ENCODE data around the gene DGKI.

DGKI gene

GRCh38 chr7:137642472-137642871, 204.3 kb downstream of the DGKI start:
- no peak for DNase-seq

- DNase-seq: no peak
Observed at GRCh38 chr7:137642031-137642430, 204.7 kb downstream of the DGKI start.

- DNase-seq: no peak
Observed at GRCh38 chr7:137636376-137636775, 210.4 kb downstream of the DGKI start.

- no peak for DNase-seq
Observed at GRCh38 chr7:137635874-137636273, 210.9 kb downstream of the DGKI start.

- DNase-seq: no peak
Observed at GRCh38 chr7:137635132-137635531, 211.6 kb downstream of the DGKI start.

GRCh38 chr7:137634356-137634755, 212.4 kb downstream of the DGKI start:
- no peak for DNase-seq

- no peak for DNase-seq
Observed at GRCh38 chr7:137633133-137633532, 213.6 kb downstream of the DGKI start.

GRCh38 chr7:137628216-137628615, 218.6 kb downstream of the DGKI start:
- DNase-seq: no peak

GRCh38 chr7:137626469-137627067, 220.2 kb downstream of the DGKI start:
- DNase-seq: no peak

- peak; percentile 3 for DNase-seq
Observed at GRCh38 chr7:137625197-137625596, 221.6 kb downstream of the DGKI start.

- DNase-seq: no peak
Observed at GRCh38 chr7:137619181-137619580, 227.6 kb downstream of the DGKI start.

- no peak for DNase-seq
Observed at GRCh38 chr7:137618748-137619147, 228.0 kb downstream of the DGKI start.

- no peak for DNase-seq
Observed at GRCh38 chr7:137613006-137613525, 233.7 kb downstream of the DGKI start.

GRCh38 chr7:137611606-137612005, 235.2 kb downstream of the DGKI start:
- no peak for DNase-seq

GRCh38 chr7:137609500-137609899, 237.3 kb downstream of the DGKI start:
- DNase-seq: no peak

- no peak for DNase-seq
Observed at GRCh38 chr7:137606061-137606674, 240.6 kb downstream of the DGKI start.

- DNase-seq: no peak
Observed at GRCh38 chr7:137603043-137603442, 243.7 kb downstream of the DGKI start.

- no peak for DNase-seq
Observed at GRCh38 chr7:137601642-137602041, 245.1 kb downstream of the DGKI start.

GRCh38 chr7:137597856-137598255, 248.9 kb downstream of the DGKI start:
- DNase-seq: no peak

- DNase-seq: no peak
Observed at GRCh38 chr7:137593115-137593711, 253.6 kb downstream of the DGKI start.

- no peak for DNase-seq
Observed at GRCh38 chr7:137592232-137592896, 254.4 kb downstream of the DGKI start.

GRCh38 chr7:137591421-137591837, 255.3 kb downstream of the DGKI start:
- no peak for DNase-seq

GRCh38 chr7:137590756-137591305, 255.9 kb downstream of the DGKI start:
- DNase-seq: no peak

All from CD4-positive, alpha-beta T cell treated with Interferon gamma for 1 hour (primary cell).